Measurements from ENCODE around the gene ELP5. TPM values are rescaled to one million over a fixed set of nuclear protein-coding genes. Genes with fewer than 3 reads are reported as not detected.

Gene ELP5
- total and polyA plus RNA-seq, 2 donors (not counting 3 experiments of a cell fraction or from before 2014, with no cell fraction given): 44.4 to 54.7 TPM

GRCh38 chr17:7259555-7259889 lies 7.5 kb downstream of the ELP5 start:
- H3K4me1 ChIP-seq (ENCODE audit: control insufficient read depth, extremely low read depth, insufficient read depth, low read length): peaks cover 25% of the 10 kb centered on the region
- H3K9me1 ChIP-seq (replicated peaks; ENCODE audit: control insufficient read depth, extremely low read depth, insufficient read depth, low read length): no peaks in the 10 kb centered on the region
- DNase-seq (ENCODE audit: low read depth, low spot score) (no peak), FAIRE-seq (no peak)
- intact Hi-C loops (cut with micrococcal nuclease) (no loop called here), dilution Hi-C loops (cut with MboI; ENCODE audit: extremely low pct_ligation_motif_present, low sequenced_read_pairs) (no loop called here)
- H4K20me1 ChIP-seq (replicated peaks; ENCODE audit: control insufficient read depth, extremely low read depth, insufficient read depth, low read length): no peaks in the 10 kb centered on the region
- no peaks in the 10 kb centered on the region for H3K27me3 ChIP-seq (ENCODE audit: control insufficient read depth in 2 of 2, insufficient read depth in 2 of 2, low read length in 2 of 2)
- H3K9ac ChIP-seq (replicated peaks; ENCODE audit: extremely low read depth, insufficient read depth, low read length): no peak overlapping the region
- H3K36me3 ChIP-seq (ENCODE audit: control insufficient read depth in 2 of 2, extremely low read depth in 1 of 2, insufficient read depth in 2 of 2, low read length in 2 of 2): peaks cover 3 to 19% of the 10 kb centered on the region in 2 experiments
- H3K4me3 ChIP-seq (replicated peaks in 1 of 3; ENCODE audit: insufficient read depth in 1 of 3, low read depth in 1 of 3, low read length in 3 of 3): no peak overlapping the region
- no peaks in the 10 kb centered on the region for H3K9me3 ChIP-seq (replicated peaks; ENCODE audit: control insufficient read depth, insufficient read depth, low read length)
- ChIA-PET CTCF (interaction anchor here (1.3 to 1.5 kb wide), 2 partner anchors 36 to 39 kb away, joined by 3 read pairs; no protein-coding TSS in a partner anchor), POLR2A (no interaction called here)
- H2AFZ ChIP-seq (ENCODE audit: low read depth, low read length): no peak overlapping the region
- H3K4me2 ChIP-seq (ENCODE audit: insufficient read depth, low read length): no peak overlapping the region
- H3K79me2 ChIP-seq (ENCODE audit: control insufficient read depth, insufficient read depth, low read length): no peaks in the 10 kb centered on the region
- no peak overlapping the region for H3K27ac ChIP-seq (ENCODE audit: insufficient read depth, low read depth, low read length)
- TF ChIP-seq JUN (IDR thresholded peaks at IDR 0.05; ENCODE audit: borderline replicate concordance, insufficient read depth, insufficient read length, low read depth) (no peak), MYC (IDR thresholded peaks at IDR 0.05; ENCODE audit: low read depth, low read length) (no peak), POLR2A (IDR thresholded peaks at IDR 0.05; ENCODE audit: low read depth, low read length) (no peak), EZH2 (IDR thresholded peaks at IDR 0.05; ENCODE audit: borderline replicate concordance, low read depth, low read length, severe bottlenecking) (no peak), GATA2 (IDR thresholded peaks at IDR 0.05; ENCODE audit: insufficient read depth, insufficient read length, low read depth, low read length) (no peak), FOS (IDR thresholded peaks at IDR 0.05; ENCODE audit: borderline replicate concordance, insufficient read depth, low read length) (no peak), CTCF (IDR thresholded peaks at IDR 0.05; ENCODE audit: extremely low read depth in 1 of 2, insufficient read depth in 1 of 2, low read depth in 1 of 2, low read length in 2 of 2) (no peak), MAX (IDR thresholded peaks at IDR 0.05; ENCODE audit: insufficient read depth, insufficient read length) (no peak), POLR2AphosphoS5 (IDR thresholded peaks at IDR 0.05; ENCODE audit: insufficient read depth, low read depth, low read length) (no peak)
- BruUV-seq (replicated peaks): no TSS peak
